Frontal cortex (tissue), 4 donors: ENCODE measurements around the gene FIGNL2. TPM values are rescaled to one million over a fixed set of nuclear protein-coding genes. Genes with fewer than 3 reads are reported as not detected.
A peak's percentile ranks its signal among the peaks of the same experiment; 100 is the strongest.
"Not testable (repeated sequence)": the region's sequence is repeated elsewhere in the genome, so short reads cannot be mapped to it uniquely, and the experiment has no call there.

Experiments used
- DNase-seq, 2 donors: peaks; one replicate each; pipeline ENCODE4 v3.0.0; 2012; ENCODE audit warnings: low spot score in 2 of 2
- FAIRE-seq: peaks from 2 replicates; lab custom pipeline; 2012; peaks lifted over from hg19 to GRCh38; lab: Jason Lieb, UNC
- total RNA-seq: library from RNA; depleted of rRNA; stranded (reverse); fragments of >200 nt; gene quantifications from one replicate; pipeline ENCODE4 v1.2.3, GENCODE V29; 2014
- donor health status: control.
- donor health status: control.
- donor health status: control.

FIGNL2 gene
- total RNA-seq, 1 donor from 2014 or later, result 0.82 TPM

DNA sequence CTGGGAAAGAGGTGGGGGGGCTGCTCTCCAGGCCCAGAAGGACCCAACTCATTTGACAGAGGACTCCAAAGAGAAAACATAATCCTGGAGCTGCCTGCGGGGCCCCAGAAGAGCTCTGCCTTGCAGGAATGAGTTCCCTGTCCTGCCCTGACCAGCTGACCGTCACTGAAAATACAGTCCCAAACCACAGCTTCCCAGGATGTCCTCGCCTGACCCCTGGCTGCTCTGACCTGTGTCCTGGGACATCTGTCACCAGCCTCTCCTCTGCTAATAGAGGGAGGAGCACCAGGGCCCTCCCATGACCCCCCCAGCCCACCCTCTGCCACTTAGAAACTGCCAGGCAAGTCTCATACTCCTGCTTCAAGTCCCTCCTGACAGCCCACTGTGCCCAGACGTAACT is 9.8 kb downstream of the FIGNL2 start:
- no peak for DNase-seq
- FAIRE-seq, result no peak

DNA sequence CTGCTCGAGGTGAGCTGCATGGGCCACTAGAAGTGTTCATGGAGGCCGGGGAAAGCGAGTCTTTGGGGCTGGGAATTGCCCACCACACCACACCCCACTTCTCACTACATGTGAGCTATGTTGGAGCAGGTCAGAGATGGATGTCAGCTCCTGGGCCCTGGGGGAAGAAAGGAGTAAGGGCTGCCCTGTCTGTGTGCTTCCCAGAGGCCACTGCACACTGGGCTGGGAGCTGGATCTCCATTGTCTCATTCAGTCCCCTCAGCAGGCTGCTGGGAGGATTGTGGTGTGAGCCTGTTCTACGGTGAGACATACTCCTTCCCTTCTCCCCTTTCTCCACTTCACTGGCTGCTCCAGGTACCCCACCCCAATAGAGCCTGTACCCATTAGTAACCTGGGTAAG is 10.5 kb downstream of the FIGNL2 start:
- FAIRE-seq (no peak), DNase-seq (no peak)

GRCh38 chr12:51837286-51837685 is 11.2 kb downstream of the FIGNL2 start:
- no peak for DNase-seq
- FAIRE-seq, result no peak

DNA sequence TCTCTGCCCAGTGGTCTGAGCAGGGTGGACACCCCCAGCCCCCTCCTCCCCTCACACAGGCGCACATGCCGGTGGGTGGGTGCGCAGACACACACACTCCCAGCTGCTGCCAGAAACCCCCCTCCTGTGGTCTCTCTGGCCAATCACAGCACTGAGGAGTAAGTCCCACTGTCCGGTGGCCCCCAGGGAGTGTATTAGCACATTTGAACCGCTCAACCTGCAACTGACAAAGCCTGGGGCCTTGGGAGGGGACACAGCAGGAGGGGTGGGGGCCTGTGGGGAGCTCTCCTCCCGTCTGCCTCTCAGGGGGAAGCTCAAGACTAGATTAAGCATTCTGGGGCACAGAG is 11.7 kb downstream of the FIGNL2 start:
- FAIRE-seq (no peak), DNase-seq (no peak)

DNA sequence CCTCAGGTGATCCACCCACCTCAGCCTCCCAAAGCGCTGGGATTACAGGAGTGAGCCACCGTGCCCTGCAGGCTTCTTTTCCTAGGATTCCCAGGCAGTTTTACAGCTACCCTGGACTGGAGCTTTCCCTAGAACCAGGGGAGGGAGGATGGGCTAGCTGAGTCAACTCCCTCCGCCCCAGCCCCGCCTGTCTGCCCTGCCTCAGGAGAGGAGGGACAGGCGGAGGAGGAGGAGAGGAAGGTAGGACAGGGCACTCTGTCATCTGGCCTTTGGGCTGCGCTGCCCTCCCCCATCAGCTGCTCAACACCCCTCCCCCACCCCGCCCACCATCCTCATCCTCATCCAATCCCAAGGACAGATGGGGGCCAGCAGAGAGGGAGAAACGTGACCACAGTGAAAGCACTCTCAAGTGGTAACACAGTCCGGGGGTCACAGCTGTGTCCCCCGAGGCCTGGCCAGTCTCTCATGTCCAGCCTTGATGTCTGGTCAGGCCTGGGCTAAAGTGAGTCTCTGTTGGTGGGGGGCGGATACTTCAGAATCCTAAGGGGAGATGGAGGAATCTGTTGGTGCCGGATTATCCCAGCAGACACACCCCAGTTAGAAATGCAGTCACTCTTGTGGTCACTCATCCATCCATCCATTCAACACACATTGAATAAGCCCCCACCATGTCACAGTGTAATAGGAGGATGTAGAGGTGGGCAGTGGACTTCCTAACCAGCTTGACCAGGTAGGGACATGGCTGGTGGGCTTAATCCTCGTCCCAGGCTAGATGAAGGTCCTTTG is 12.3 kb downstream of the FIGNL2 start:
- FAIRE-seq (no peak), DNase-seq (no peak)

GRCh38 chr12:51834411-51834810 is 14.1 kb downstream of the FIGNL2 start:
- DNase-seq (no peak), FAIRE-seq (no peak)

DNA sequence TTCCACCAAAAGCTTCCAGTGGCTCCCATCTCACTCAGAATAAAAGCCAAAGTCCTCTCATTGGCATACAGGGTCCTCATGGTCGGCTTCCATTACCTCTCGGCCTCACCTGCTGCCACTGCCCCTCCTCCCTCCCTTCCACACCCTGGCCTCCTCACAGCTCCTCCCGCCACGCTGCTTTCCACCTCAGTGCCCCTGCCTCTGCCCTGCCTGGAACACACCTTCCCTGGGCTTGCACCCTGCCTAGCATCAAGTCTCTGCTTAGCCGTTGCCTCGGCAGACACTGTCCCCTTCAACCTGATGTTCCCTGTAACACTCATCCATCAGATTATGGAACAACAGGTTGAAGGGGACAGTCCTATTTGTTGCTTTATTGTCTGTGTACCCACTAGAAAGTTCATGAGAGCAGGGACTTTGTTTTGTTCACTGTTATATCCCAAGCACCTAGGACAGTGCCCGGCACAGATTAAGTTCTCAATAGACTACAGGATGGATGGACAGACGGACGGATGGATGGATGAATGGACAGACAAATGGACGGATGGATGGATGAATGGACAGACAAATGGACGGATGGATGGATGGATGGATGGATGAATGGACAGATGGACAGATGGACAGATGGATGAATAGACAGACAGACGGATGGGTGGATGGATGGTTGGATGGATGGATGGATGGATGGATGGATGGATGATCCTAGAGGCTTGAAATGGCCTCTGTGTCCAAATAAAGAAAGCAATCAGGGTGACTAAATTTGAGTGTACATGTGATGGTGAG is 14.9 kb downstream of the FIGNL2 start:
- no peak for FAIRE-seq
- no peak for DNase-seq

GRCh38 chr12:51832354-51833107 is 16.0 kb downstream of the FIGNL2 start:
- no peak for DNase-seq
- no peak for FAIRE-seq

GRCh38 chr12:51831817-51832216 is 16.7 kb downstream of the FIGNL2 start:
- not testable (repeated sequence) for FAIRE-seq, DNase-seq

GRCh38 chr12:51829641-51830040 is 18.9 kb downstream of the FIGNL2 start:
- DNase-seq (no peak), FAIRE-seq (no peak)

DNA sequence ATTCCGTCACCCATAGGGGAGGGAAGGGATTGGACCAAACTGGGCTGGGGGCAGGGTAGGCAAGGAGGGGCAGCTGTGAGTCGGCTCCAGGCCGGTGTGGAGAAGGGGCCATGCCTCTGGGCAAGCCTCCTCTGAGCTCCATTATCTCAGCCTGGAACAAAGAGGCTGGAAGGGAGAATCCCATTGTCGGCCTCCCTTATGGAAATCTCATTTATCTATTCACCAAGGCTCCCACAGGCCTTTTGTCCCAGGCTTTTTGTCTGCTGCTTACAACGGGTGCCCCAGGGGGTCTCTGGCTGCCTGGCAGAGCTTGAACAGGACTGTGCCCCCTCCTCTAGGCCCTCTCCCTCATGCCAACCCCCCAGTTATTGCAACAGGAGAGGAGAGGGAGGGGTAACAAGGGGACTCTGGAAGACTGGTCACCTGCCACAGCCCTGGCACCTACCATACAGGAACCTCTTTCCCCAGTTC is 19.5 kb downstream of the FIGNL2 start:
- DNase-seq, result no peak
- FAIRE-seq, result no peak

DNA sequence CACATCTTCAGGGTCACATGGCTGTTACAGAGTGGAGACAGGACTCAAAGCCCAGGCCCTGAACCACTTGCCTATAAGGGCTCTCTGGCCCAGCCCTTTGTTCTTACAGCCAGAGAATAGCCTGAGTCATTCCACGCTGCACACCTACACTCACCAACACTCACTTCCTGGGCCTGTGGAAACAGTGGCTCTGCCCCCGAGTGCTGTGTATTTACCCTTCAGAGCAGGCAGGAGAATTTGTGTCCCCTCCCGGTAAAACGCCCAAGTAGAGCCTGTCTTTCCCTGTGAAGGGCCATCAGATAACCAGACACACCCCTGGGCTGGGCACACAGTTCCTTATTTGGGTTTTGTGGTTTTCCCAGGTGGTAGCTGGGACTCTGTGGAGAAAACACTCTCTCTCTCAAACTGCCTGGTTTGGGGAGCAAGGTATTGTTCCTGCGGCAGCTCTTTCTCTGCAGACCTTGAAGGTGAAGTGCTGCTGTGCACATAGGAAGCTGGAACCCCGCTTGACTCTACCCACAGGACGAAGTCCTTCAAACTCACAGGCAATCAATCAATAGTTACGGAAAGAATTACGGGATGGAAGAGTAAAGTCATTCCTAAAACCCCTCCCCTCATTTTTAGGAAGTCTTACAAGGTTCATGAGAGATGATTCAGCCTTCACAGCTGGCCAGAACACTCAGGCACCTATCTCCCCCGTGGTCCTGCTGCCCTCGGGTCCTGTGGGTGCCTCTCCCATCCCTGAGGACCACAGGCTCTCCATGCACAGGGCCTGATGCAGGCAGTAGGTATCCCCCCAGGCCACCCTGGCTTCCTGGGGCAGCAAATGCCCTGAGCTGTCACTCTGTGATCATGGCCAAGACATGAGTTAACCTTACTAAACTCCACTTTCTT is 20.3 kb downstream of the FIGNL2 start:
- FAIRE-seq, result no peak

GRCh38 chr12:51826881-51827280 is 21.6 kb downstream of the FIGNL2 start:
- DNase-seq, result no peak
- FAIRE-seq, result no peak

More for the DNA sequence above, 20.3 kb downstream of the FIGNL2 start:
- no peak for DNase-seq

DNA sequence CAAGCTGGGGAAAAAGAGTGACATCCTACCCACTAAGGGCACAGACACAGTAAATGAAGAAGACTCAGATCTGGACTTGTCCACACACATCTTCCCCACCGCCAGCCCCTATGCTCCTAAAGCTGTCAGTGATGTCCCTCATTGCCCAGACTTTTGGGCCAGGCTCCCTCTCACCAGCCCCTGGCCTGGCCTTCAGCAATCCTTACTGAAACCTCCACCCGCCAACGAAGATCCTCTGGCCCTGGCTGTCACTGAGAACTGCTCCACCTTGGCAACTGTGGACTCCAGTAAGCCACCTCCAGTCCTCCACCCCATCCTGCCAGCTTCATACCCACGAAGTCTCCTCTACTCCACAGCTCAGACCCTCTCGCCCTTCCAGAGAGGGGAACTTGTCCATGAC is 23.3 kb downstream of the FIGNL2 start:
- no peak for FAIRE-seq
- no peak for DNase-seq

DNA sequence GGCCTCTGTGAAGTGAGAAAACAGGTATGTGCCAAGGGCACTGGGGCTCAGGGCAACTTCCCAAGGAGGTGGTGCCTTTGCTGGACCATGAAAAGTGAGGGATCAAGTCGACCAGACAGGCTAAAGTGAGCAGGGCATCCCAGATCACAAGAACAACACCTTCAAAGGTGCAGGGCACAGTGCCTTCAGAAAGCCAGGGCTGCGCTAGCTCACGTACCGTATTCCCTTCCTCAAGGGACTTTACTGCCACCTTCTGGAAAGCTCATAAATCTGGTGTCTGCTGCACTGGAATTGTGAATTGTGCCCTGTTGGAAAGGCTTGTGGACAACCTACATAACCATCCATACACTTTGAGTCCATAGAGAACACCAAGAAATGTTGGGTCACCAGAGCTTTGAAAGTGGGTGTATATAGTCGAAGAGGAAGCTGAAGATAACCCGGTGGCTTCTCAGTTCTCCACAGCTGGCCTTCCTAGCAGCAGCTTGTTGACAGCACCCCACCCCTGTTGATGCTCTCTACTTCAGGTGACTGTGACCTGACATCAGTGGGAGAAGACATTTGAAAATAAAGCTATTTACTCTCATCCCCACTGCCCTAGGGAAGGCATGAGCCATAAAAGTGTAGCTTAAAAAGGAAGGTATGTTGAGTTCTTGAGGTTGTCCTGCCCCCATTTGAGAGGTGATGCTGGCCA is 24.5 kb downstream of the FIGNL2 start:
- FAIRE-seq (no peak), DNase-seq (peak; percentile 61 to 68)

DNA sequence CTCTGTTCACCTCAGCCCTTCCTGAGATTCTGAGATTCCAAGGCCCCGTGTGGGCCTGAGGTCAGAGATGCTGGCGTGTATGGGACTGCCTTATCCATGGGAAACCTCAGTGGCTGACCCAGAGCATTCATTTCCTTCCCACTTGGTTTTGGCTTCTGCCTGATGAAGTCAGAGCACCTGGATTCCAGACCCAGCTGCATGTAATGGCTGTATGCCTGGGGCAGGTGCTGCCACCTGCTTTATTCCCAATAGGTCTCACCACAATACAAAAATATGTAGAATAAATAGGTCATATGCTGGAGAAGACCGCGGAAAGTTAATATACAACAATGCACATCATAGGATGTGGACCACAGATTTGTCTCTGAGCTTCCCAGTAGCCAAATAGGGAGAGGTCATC is 25.6 kb downstream of the FIGNL2 start:
- DNase-seq, result no peak
- FAIRE-seq, result no peak

DNA sequence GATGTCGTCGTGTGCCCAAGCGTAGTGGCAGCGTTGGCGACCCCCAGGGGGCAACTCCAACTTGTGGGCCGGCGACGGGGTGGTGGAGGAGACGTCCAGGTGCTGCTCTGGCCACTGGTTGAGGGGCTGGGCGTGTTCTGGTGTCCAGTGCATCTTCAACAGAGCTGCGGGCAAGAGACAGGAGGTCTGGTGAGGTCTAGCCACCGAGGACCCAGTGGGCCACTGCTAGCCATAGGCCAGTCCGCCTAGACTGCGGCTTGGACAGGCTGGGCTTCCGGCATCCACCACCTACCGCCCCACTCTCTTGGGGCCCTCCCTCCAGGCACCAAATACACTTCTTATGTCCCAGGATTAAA is 26.3 kb downstream of the FIGNL2 start:
- FAIRE-seq (no peak), DNase-seq (no peak)

DNA sequence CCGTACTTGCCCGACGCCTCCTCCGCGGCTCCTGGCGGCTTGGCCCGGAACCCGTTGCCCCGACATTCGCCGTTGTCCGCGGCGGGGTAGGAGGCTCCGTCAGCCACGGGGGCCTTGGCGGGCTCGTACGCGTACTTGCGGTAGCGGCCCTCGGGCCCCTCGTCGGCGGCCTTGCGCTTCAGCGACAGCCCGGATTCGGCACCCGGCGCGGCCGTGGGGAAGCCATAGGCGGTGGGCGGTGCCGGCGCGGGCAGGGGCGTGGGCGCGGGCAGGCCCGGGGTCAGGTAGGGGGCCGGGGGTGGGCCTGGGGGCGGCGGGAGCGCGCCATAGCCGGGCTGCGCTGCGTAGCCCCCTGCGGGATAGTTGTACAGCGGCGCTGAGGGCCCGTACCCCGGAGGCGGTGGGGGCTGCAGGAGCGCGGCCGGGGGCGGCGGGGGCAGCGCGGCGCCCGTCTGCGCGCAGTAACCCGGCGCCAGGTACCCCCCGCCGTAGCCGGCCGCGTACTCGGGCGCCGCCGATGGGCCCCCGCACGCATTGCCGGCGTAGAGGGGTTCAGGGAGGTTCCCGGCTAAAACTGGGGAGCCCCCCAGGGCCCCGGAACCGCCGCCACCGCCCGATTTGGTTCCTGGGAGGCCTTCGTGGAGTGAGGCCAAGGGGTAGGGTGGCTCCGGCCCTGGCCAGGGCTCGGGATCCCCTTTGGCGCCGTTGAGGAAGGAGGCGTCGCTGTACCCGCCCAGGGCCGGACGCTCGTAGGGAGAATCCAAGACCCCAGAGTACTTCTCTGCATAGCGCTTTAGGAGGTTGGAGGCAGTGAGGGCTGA is 26.9 kb downstream of the FIGNL2 start:
- FAIRE-seq, result no peak

More for the DNA sequence above, 26.9 kb downstream of the FIGNL2 start:
- no peak for DNase-seq
